Measurements from ENCODE around the gene IQCH. TPM values are rescaled to one million over a fixed set of nuclear protein-coding genes. Genes with fewer than 3 reads are reported as not detected.

The IQCH gene
- total and polyA plus RNA-seq, 9 of the 15 experiments (the other 6 are each of a cell fraction or from before 2014, with no cell fraction given) = 1.8 to 3.9 (median 2.7) TPM

GRCh38 chr15:67227846-67228245 lies 26.7 kb upstream of the IQCH start:
- Histone ChIP-seq H3K4me3 (no peak overlapping the region), H3K9me3 (replicated peaks; ENCODE audit: control insufficient read depth, insufficient read depth, low read depth, low read length) (no peaks in the 10 kb centered on the region), H3K79me2 (ENCODE audit: control insufficient read depth, insufficient read depth, low read length) (no peaks in the 10 kb centered on the region), H3K27ac (ENCODE audit: extremely low read depth, low read depth, low read length) (no peak overlapping the region), H3K9ac (ENCODE audit: insufficient read depth in 1 of 2, low read depth in 2 of 2, low read length in 2 of 2) (no peak overlapping the region), H3K4me1 (replicated peaks in 1 of 2; ENCODE audit: control insufficient read depth in 2 of 2, insufficient read depth in 2 of 2, low read length in 2 of 2) (no peaks in the 10 kb centered on the region), H2AFZ (ENCODE audit: low read depth, low read length) (no peak overlapping the region), H3K27me3 (ENCODE audit: control insufficient read depth in 2 of 2, insufficient read depth in 2 of 2, low read length in 2 of 2) (no peaks in the 10 kb centered on the region), H4K20me1 (replicated peaks; ENCODE audit: control insufficient read depth, insufficient read depth, low read length) (no peaks in the 10 kb centered on the region), H3K9me1 (ENCODE audit: control insufficient read depth, insufficient read depth, low read length) (no peaks in the 10 kb centered on the region), H3K36me3 (ENCODE audit: control insufficient read depth, insufficient read depth, low read length) (peaks cover 54% of the 10 kb centered on the region), H3K4me2 (ENCODE audit: insufficient read depth, low read length) (no peak overlapping the region)
- ATAC-seq = no peak
- POLR2A ChIA-PET = no interaction called here
- in situ Hi-C loops (cut with MboI) = no loop called here
- no peak for DNase-seq (ENCODE audit: extremely low read depth in 1 of 4, low spot score in 3 of 4)
- BruUV-seq (replicated peaks) = no TSS peak
- intact Hi-C loops (cut with micrococcal nuclease) = no loop called here
- CTCF ChIA-PET (ENCODE audit: low intra/inter-chr PET ratio) = no interaction called here
- 88% methylated on average over 1 of the region's 1 CpG for WGBS (ENCODE audit: insufficient coverage, low coverage, missing lambda C conversion rate)
- FAIRE-seq = no peak
- TF ChIP-seq STAT5A (IDR thresholded peaks at IDR 0.05; ENCODE audit: borderline replicate concordance, low read length) (no peak), ID3 (CRISPR knock-in tag; IDR thresholded peaks at IDR 0.05) (no peak), ID3 (tag; IDR thresholded peaks at IDR 0.05) (no peak), ZC3H4 (CRISPR knock-in tag; IDR thresholded peaks at IDR 0.05; ENCODE audit: borderline replicate concordance) (no peak), USF2 (CRISPR knock-in tag; IDR thresholded peaks at IDR 0.05) (no peak), HIVEP1 (CRISPR knock-in tag; IDR thresholded peaks at IDR 0.05) (no peak), ZNF830 (CRISPR knock-in tag; IDR thresholded peaks at IDR 0.05) (no peak), ZBTB34 (CRISPR knock-in tag; IDR thresholded peaks at IDR 0.05) (no peak), ZNF609 (CRISPR knock-in tag; IDR thresholded peaks at IDR 0.05; ENCODE audit: borderline replicate concordance) (no peak), ETS1 (conservative IDR thresholded peaks at IDR 0.05; ENCODE audit: control insufficient read depth, low read depth, low read length) (no peak), ZNF134 (CRISPR knock-in tag; conservative IDR thresholded peaks at IDR 0.05) (no peak), SMAD1 (IDR thresholded peaks at IDR 0.05; ENCODE audit: low read depth, low read length, partially characterized antibody) (no peak), THRAP3 (IDR thresholded peaks at IDR 0.05; ENCODE audit: borderline replicate concordance) (no peak), IRF2 (CRISPR knock-in tag; IDR thresholded peaks at IDR 0.05) (no peak), FOXJ3 (CRISPR knock-in tag; IDR thresholded peaks at IDR 0.05) (no peak)

All from K562 (cell line).